KOPT-K1 (cell line): ENCODE results near the gene PPFIA2.

Experiments used
- H3K27ac ChIP-seq: fragments of 200-600 bp; sonication (generic); 2 replicates; pipeline ENCODE4 v1.5.1; 2016; ENCODE audit warnings: antibody characterized with exemption, mild to moderate bottlenecking, low read depth, low read length; ENCODE audit not compliant: poor library complexity, severe bottlenecking
- H3K36me3 ChIP-seq: fragments of 200-600 bp; sonication (generic); 2 replicates; pipeline ENCODE4 v1.5.1; 2017; ENCODE audit warnings: antibody characterized with exemption, mild to moderate bottlenecking, low read length, moderate library complexity; ENCODE audit not compliant: insufficient read depth
- H3K9me3 ChIP-seq: fragments of 200-600 bp; sonication (generic); 2 replicates; pipeline ENCODE4 v1.5.1; 2017; ENCODE audit warnings: antibody characterized with exemption, low read length, mild to moderate bottlenecking; ENCODE audit not compliant: insufficient read depth, poor library complexity, severe bottlenecking

PPFIA2 gene

GRCh38 chr12:81542065-81543010 lies 216.8 kb downstream of the PPFIA2 start:
- Histone ChIP-seq H3K9me3 (no peaks in the 10 kb centered on the region), H3K36me3 (no peaks in the 10 kb centered on the region), H3K27ac (no peak overlapping the region)

GRCh38 chr12:81541121-81541520 lies 218.0 kb downstream of the PPFIA2 start:
- H3K9me3 ChIP-seq, result no peaks in the 10 kb centered on the region
- H3K27ac ChIP-seq, result no peak overlapping the region
- H3K36me3 ChIP-seq, result no peaks in the 10 kb centered on the region

DNA sequence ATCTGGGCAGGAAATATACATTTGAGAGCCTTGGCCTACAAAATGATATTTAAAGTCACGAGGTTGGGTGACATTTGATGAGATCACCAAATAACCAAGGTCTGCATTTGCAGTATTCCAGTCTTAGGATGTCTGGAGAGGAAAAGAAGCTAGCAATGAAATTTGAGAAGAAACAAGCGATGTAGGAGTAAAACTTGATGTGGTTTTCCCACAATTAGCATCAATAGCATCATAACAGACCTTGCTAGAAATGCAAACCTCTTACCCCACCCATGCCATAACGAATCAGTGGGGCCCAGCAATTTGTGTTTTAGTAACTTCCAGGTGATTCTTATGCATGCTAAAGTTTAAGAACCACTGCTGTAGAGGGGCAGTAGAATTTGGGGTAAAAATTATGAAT lies 219.9 kb downstream of the PPFIA2 start:
- Histone ChIP-seq H3K9me3 (no peaks in the 10 kb centered on the region), H3K27ac (no peak overlapping the region)

GRCh38 chr12:81533054-81533453 lies 226.1 kb downstream of the PPFIA2 start:
- no peaks in the 10 kb centered on the region for H3K36me3 ChIP-seq
- no peaks in the 10 kb centered on the region for H3K9me3 ChIP-seq
- H3K27ac ChIP-seq, result no peak overlapping the region

More for the DNA sequence above, 219.9 kb downstream of the PPFIA2 start:
- H3K36me3 ChIP-seq, result no peaks in the 10 kb centered on the region

DNA sequence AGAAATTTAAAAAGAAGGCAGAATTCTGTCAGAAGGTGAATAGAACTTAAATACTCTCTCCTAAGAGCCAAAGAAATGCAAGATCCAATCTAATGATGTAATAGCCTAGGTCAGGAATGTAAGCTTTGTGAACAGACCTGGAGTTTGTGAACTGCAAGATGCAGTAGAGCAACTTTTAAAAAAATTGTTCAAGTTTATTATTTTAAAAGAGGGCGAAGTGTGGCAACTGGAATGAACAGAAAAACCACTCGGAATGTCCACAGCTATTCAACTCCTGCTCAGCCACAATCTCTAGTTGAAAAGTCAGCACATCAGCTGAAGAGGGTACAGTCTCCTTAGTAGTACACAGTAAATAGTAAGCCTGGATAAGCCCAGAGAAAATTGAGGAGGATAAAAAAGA lies 228.8 kb downstream of the PPFIA2 start:
- no peaks in the 10 kb centered on the region for H3K9me3 ChIP-seq

GRCh38 chr12:81520064-81520945 lies 238.8 kb downstream of the PPFIA2 start:
- Histone ChIP-seq H3K36me3 (no peaks in the 10 kb centered on the region), H3K9me3 (no peaks in the 10 kb centered on the region), H3K27ac (no peak overlapping the region)

More for the DNA sequence above, 228.8 kb downstream of the PPFIA2 start:
- Histone ChIP-seq H3K36me3 (no peaks in the 10 kb centered on the region), H3K27ac (no peak overlapping the region)

DNA sequence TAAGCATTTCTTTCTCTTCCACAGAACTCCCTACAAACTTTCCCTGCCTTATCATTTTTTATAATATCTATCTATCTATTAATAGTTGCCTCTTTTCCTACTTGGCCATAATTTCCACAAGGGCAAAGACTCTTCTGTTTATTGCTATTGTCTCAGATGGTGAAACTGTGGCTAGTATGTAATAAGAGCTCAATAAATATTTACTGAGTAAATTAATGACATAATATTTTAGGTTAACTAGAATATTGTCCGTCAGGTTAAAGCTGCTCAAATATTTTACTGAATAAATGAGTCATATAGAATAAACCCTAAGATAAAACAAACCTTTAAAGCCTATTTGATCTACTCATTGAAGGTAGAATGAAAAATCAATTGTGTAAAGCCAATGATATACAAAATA lies 240.5 kb downstream of the PPFIA2 start:
- no peaks in the 10 kb centered on the region for H3K36me3 ChIP-seq
- H3K9me3 ChIP-seq, result no peaks in the 10 kb centered on the region
- H3K27ac ChIP-seq, result no peak overlapping the region

DNA sequence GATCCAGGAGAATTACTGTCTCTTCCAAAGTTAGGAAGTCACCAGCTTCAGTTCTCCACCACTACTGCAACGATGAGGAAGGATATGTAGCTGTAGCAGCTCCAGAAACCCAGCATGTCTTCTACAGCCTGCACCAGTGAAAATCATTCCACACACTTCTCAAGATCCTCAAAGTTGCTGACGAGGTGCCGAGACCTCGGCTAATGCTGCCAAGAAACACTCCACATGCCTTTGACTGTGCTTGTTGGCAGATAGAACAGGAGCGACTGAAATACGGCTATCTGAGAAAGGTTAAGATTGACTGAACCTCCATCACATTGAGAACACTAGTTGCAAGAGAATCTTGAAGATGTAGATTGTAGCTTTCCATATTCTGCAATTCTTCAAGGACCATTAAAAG lies 241.9 kb downstream of the PPFIA2 start:
- H3K36me3 ChIP-seq, result no peaks in the 10 kb centered on the region
- no peaks in the 10 kb centered on the region for H3K9me3 ChIP-seq
- no peak overlapping the region for H3K27ac ChIP-seq

GRCh38 chr12:81502912-81503695 lies 256.0 kb downstream of the PPFIA2 start:
- Histone ChIP-seq H3K9me3 (no peaks in the 10 kb centered on the region), H3K27ac (no peak overlapping the region)

GRCh38 chr12:81500788-81501187 lies 258.4 kb downstream of the PPFIA2 start:
- no peaks in the 10 kb centered on the region for H3K9me3 ChIP-seq

More at GRCh38 chr12:81502912-81503695, 256.0 kb downstream of the PPFIA2 start:
- no peaks in the 10 kb centered on the region for H3K36me3 ChIP-seq

DNA sequence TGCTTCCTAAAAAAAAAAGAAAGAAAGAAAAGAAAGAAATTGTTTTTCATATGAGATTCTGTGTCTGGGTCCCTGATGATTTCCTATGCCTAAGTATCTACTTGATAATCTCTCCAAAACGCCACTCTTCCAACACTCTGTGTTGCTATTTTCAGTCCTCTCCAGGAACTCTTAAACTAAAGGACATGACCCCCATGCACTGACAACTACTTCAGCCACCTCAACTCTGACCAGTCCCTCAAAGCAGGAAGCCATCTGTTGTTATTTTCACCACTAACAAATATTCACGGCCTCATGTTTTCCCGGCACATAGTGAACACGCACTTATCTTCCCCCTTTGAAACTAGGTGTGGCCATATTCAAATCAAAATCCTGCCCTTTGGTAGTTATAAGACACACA lies 259.3 kb downstream of the PPFIA2 start:
- Histone ChIP-seq H3K36me3 (no peaks in the 10 kb centered on the region), H3K9me3 (no peaks in the 10 kb centered on the region), H3K27ac (no peak overlapping the region)

More at GRCh38 chr12:81500788-81501187, 258.4 kb downstream of the PPFIA2 start:
- H3K27ac ChIP-seq, result no peak overlapping the region
- H3K36me3 ChIP-seq, result no peaks in the 10 kb centered on the region

DNA sequence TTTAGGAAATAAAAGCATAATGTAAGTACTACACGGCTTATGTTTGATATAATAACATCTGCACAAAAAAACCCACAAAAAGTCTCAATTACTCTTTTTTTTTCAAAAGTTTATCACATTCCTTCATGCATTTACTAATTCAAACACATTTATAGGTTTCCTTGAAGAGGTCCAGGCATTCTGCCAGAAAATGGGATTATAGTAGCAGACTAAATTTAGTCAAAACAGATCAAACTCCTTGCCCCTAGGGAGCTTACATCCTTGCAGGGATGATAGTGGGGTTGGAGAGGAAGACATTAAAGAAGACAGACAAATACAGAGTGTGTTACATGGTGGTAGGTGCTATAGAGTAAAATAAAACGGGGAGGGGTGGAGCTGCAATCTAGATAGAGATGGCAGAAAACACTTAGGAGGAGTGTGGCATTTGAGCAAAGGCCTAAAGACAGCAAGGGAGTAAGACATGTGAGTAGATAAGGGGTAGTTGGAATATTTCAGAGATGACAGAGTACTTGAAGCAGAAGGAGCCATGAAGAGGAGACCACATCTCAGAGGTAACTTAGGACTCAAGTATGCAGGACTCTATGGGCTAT lies 266.9 kb downstream of the PPFIA2 start:
- Histone ChIP-seq H3K9me3 (no peaks in the 10 kb centered on the region), H3K36me3 (no peaks in the 10 kb centered on the region), H3K27ac (no peak overlapping the region)

DNA sequence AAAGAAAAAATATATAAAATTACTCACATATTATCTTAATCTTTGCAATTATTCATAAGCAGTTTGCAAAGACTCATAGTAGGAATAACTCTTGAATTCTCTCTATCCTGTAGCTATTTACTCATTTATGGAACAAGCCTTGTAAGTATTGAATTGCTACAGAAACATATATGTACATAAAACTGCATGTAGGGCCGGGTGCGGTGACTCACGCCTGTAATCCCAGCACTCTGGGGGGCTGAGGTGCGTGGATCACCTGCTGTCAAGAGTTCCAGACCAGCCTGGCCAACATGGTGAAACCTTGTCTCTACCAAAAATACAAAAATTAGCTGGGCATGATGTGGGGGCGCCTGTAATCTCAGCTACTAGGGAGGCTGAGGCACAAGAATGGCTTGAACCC lies 286.2 kb downstream of the PPFIA2 start:
- H3K27ac ChIP-seq, result no peak overlapping the region
- H3K9me3 ChIP-seq, result no peaks in the 10 kb centered on the region
- no peaks in the 10 kb centered on the region for H3K36me3 ChIP-seq

DNA sequence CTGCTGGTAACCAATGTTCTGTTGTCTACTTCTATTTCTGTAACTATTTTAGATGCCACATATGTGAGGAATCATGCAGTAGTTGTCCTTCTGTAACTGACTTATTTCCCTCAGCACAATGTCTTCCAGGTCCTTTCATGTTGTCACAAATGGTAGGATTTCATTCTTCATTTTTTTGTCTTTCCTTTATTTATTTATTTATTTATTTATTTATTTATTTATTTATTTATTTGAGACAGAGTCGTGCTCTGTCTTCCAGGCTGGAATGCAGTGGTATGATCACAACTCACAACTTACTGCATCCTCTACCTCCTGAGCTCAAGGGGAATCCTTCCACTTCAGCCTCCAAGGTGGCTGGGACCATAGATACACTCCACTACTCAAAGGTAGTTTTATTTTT lies 288.2 kb downstream of the PPFIA2 start:
- no peak overlapping the region for H3K27ac ChIP-seq
- H3K9me3 ChIP-seq, result no peaks in the 10 kb centered on the region
- no peaks in the 10 kb centered on the region for H3K36me3 ChIP-seq
